ENCODE measurements around the gene PRRG3. TPM values are rescaled to one million over a fixed set of nuclear protein-coding genes. Genes with fewer than 3 reads are reported as not detected.

Gene PRRG3
- total RNA-seq, 4 donors from 2014 or later, result 0.19 to 0.40 TPM; not detected in 2

- no peaks in the 10 kb centered on the region for H3K36me3 ChIP-seq
- H3K4me3 ChIP-seq, result no peak overlapping the region
- H3K27me3 ChIP-seq, result no peaks in the 10 kb centered on the region
- TF ChIP-seq POLR2A (IDR thresholded peaks at IDR 0.05) (no peak), CTCF (IDR thresholded peaks at IDR 0.05) (no peak)
- H3K27ac ChIP-seq, result no peak overlapping the region
- no peak for DNase-seq
- no peaks in the 10 kb centered on the region for H3K9me3 ChIP-seq
- no peaks in the 10 kb centered on the region for H3K4me1 ChIP-seq
These were observed 59.5 kb downstream of the PRRG3 start for GRCh38 chrX:151754641-151755215.

Other genes starting within 250 kb of the PRRG3 start
- not detected for gene PASD1, start 131.8 kb upstream of the PRRG3 start, total RNA-seq
- gene FATE1, start 20.6 kb downstream of the PRRG3 start, total RNA-seq, result not detected
- gene CNGA2, start 39.3 kb downstream of the PRRG3 start, total RNA-seq, result not detected
- not detected for gene MAGEA4, start 217.4 kb downstream of the PRRG3 start, total RNA-seq

Data from Peyer's patch (tissue), 4 donors.